ENCODE results near the gene LYL1. TPM values are rescaled to one million over a fixed set of nuclear protein-coding genes. Genes with fewer than 3 reads are reported as not detected.

The LYL1 gene
- total RNA-seq, 1 experiment from 2014 or later: 0.59 TPM

GRCh38 chr19:13056052-13056660 lies 46.5 kb downstream of the LYL1 start:
- BruUV-seq (replicated peaks): no TSS peak
- peaks cover 10% of the 10 kb centered on the region for H3K4me1 Mint-ChIP-seq (ENCODE audit: low read depth, unreplicated experiment)
- H3K9me3 Mint-ChIP-seq (ENCODE audit: unreplicated experiment): no peaks in the 10 kb centered on the region
- DNase-seq: no peak
- H3K27me3 ChIP-seq (replicated peaks; ENCODE audit: control insufficient read depth, insufficient read depth, low read length): peaks cover 9% of the 10 kb centered on the region
- ChIA-PET POLR2A (no interaction called here), CTCF (interaction anchor here (1.4 to 8.0 kb wide), 2 partner anchors 77 to 91 kb away, joined by 3 to 84 read pairs; no protein-coding TSS in a partner anchor)
- TF ChIP-seq CTCF (IDR thresholded peaks at IDR 0.05; ENCODE audit: insufficient read depth in 1 of 2, low read depth in 1 of 2, low read length in 1 of 2, severe bottlenecking in 1 of 2, unreplicated experiment in 1 of 2): no peak
- H3K27me3 Mint-ChIP-seq (ENCODE audit: insufficient read depth, unreplicated experiment): peaks cover 24% of the 10 kb centered on the region
- intact Hi-C loops (cut with micrococcal nuclease; ENCODE audit: unreplicated experiment): no loop called here
- no peak overlapping the region for H3K4me3 ChIP-seq (ENCODE audit: low read depth, low read length)
- H3K27ac Mint-ChIP-seq (ENCODE audit: unreplicated experiment): no peak overlapping the region
- H3K9me3 ChIP-seq: no peaks in the 10 kb centered on the region
- H3K36me3 ChIP-seq (ENCODE audit: control insufficient read depth, insufficient read depth, low read length): no peaks in the 10 kb centered on the region
- H3K4me1 ChIP-seq: peaks cover 13% of the 10 kb centered on the region; the same call in 1 of the 2 replicates
- H3K4me3 Mint-ChIP-seq (ENCODE audit: unreplicated experiment): no peak overlapping the region
- H3K36me3 Mint-ChIP-seq (ENCODE audit: insufficient read depth, unreplicated experiment): peaks cover 8% of the 10 kb centered on the region

- Histone ChIP-seq H3K36me3 (ENCODE audit: control insufficient read depth, insufficient read depth, low read length) (no peaks in the 10 kb centered on the region), H3K27me3 (replicated peaks; ENCODE audit: control insufficient read depth, insufficient read depth, low read length) (peaks cover 9% of the 10 kb centered on the region), H3K9me3 (no peaks in the 10 kb centered on the region), H3K4me3 (ENCODE audit: low read depth, low read length) (no peak overlapping the region), H3K4me1 (peaks cover 17% of the 10 kb centered on the region)
- ChIA-PET POLR2A (interaction anchor here (0.7 kb wide), 1 partner anchor 23 kb away, joined by 5 read pairs; no protein-coding TSS in a partner anchor), CTCF (interaction anchor here (0.6 to 8.0 kb wide), 4 partner anchors 14 to 90 kb away, joined by 3 to 84 read pairs (median 10); no protein-coding TSS in a partner anchor)
- intact Hi-C loops (cut with micrococcal nuclease; ENCODE audit: unreplicated experiment): no loop called here
- BruUV-seq (replicated peaks): no TSS peak
- Mint-ChIP-seq H3K9me3 (ENCODE audit: unreplicated experiment) (no peaks in the 10 kb centered on the region), H3K27ac (ENCODE audit: unreplicated experiment) (no peak overlapping the region), H3K4me3 (ENCODE audit: unreplicated experiment) (no peak overlapping the region), H3K4me1 (ENCODE audit: low read depth, unreplicated experiment) (peaks cover 11% of the 10 kb centered on the region), H3K36me3 (ENCODE audit: insufficient read depth, unreplicated experiment) (peaks cover 8% of the 10 kb centered on the region), H3K27me3 (ENCODE audit: insufficient read depth, unreplicated experiment) (peaks cover 21% of the 10 kb centered on the region)
- no peak for TF ChIP-seq CTCF (IDR thresholded peaks at IDR 0.05; ENCODE audit: insufficient read depth in 1 of 2, low read depth in 1 of 2, low read length in 1 of 2, severe bottlenecking in 1 of 2, unreplicated experiment in 1 of 2)
- no peak for DNase-seq
Measured at GRCh38 chr19:13055213-13056051, 47.2 kb downstream of the LYL1 start.

- TF ChIP-seq CTCF (IDR thresholded peaks at IDR 0.05; ENCODE audit: insufficient read depth in 1 of 2, low read depth in 1 of 2, low read length in 1 of 2, severe bottlenecking in 1 of 2, unreplicated experiment in 1 of 2): no peak
- ChIA-PET POLR2A (interaction anchor here (0.7 kb wide), 1 partner anchor 24 kb away, joined by 5 read pairs; no protein-coding TSS in a partner anchor), CTCF (interaction anchor here (0.6 to 2.4 kb wide), 4 partner anchors 15 to 121 kb away, joined by 3 to 17 read pairs (median 3); partner anchors contain the start of gene FARSA)
- Mint-ChIP-seq H3K27me3 (ENCODE audit: insufficient read depth, unreplicated experiment) (peaks cover 28% of the 10 kb centered on the region), H3K4me1 (ENCODE audit: low read depth, unreplicated experiment) (peaks cover 11% of the 10 kb centered on the region), H3K27ac (ENCODE audit: unreplicated experiment) (no peak overlapping the region), H3K4me3 (ENCODE audit: unreplicated experiment) (no peak overlapping the region), H3K9me3 (ENCODE audit: unreplicated experiment) (no peaks in the 10 kb centered on the region), H3K36me3 (ENCODE audit: insufficient read depth, unreplicated experiment) (peaks cover 8% of the 10 kb centered on the region)
- intact Hi-C loops (cut with micrococcal nuclease; ENCODE audit: unreplicated experiment): no loop called here
- Histone ChIP-seq H3K36me3 (ENCODE audit: control insufficient read depth, insufficient read depth, low read length) (no peaks in the 10 kb centered on the region), H3K9me3 (no peaks in the 10 kb centered on the region), H3K4me3 (ENCODE audit: low read depth, low read length) (no peak overlapping the region), H3K4me1 (peaks cover 17% of the 10 kb centered on the region), H3K27me3 (replicated peaks; ENCODE audit: control insufficient read depth, insufficient read depth, low read length) (peaks cover 9% of the 10 kb centered on the region)
- no TSS peak for BruUV-seq (replicated peaks)
- no peak for DNase-seq
Measured at GRCh38 chr19:13054626-13055212, 47.9 kb downstream of the LYL1 start.

Data from Caco-2 (cell line).